ENCODE measurements around the gene ZNF17. TPM values are rescaled to one million over a fixed set of nuclear protein-coding genes. Genes with fewer than 3 reads are reported as not detected.

Gene ZNF17
- total RNA-seq, 1 experiment from 2014 or later, result 7.2 TPM

- Mint-ChIP-seq H3K36me3 (ENCODE audit: insufficient read depth, unreplicated experiment) (peaks cover 23% of the 10 kb centered on the region), H3K4me3 (ENCODE audit: unreplicated experiment) (no peak overlapping the region), H3K9me3 (ENCODE audit: unreplicated experiment) (no peaks in the 10 kb centered on the region), H3K27me3 (ENCODE audit: insufficient read depth, unreplicated experiment) (no peaks in the 10 kb centered on the region), H3K4me1 (ENCODE audit: low read depth, unreplicated experiment) (no peaks in the 10 kb centered on the region), H3K27ac (ENCODE audit: unreplicated experiment) (no peak overlapping the region)
- Histone ChIP-seq H3K36me3 (ENCODE audit: control insufficient read depth, insufficient read depth, low read length) (peaks cover 9% of the 10 kb centered on the region), H3K27me3 (replicated peaks; ENCODE audit: control insufficient read depth, insufficient read depth, low read length) (no peaks in the 10 kb centered on the region), H3K4me3 (ENCODE audit: low read depth, low read length) (no peak overlapping the region), H3K9me3 (no peaks in the 10 kb centered on the region), H3K4me1 (no peaks in the 10 kb centered on the region)
- TF ChIP-seq CTCF (IDR thresholded peaks at IDR 0.05; ENCODE audit: insufficient read depth in 1 of 2, low read depth in 1 of 2, low read length in 1 of 2, severe bottlenecking in 1 of 2, unreplicated experiment in 1 of 2), result no peak
- intact Hi-C loops (cut with micrococcal nuclease; ENCODE audit: unreplicated experiment), result no loop called here
- POLR2A ChIA-PET, result no interaction called here
- no TSS peak for BruUV-seq (replicated peaks)
- no peak for DNase-seq
- CTCF ChIA-PET, result no interaction called here
Observed at GRCh38 chr19:57419439-57419838, 8.5 kb downstream of the ZNF17 start.

- intact Hi-C loops (cut with micrococcal nuclease; ENCODE audit: unreplicated experiment), result no loop called here
- Mint-ChIP-seq H3K36me3 (ENCODE audit: insufficient read depth, unreplicated experiment) (peaks cover 23% of the 10 kb centered on the region), H3K4me1 (ENCODE audit: low read depth, unreplicated experiment) (no peaks in the 10 kb centered on the region), H3K27me3 (ENCODE audit: insufficient read depth, unreplicated experiment) (no peaks in the 10 kb centered on the region), H3K4me3 (ENCODE audit: unreplicated experiment) (no peak overlapping the region), H3K27ac (ENCODE audit: unreplicated experiment) (no peak overlapping the region), H3K9me3 (ENCODE audit: unreplicated experiment) (no peaks in the 10 kb centered on the region)
- DNase-seq, result no peak
- H3K27me3 ChIP-seq (replicated peaks; ENCODE audit: control insufficient read depth, insufficient read depth, low read length), result no peaks in the 10 kb centered on the region
- ChIA-PET POLR2A (no interaction called here), CTCF (no interaction called here)
- no peaks in the 10 kb centered on the region for H3K9me3 ChIP-seq
- TF ChIP-seq CTCF (IDR thresholded peaks at IDR 0.05; ENCODE audit: insufficient read depth in 1 of 2, low read depth in 1 of 2, low read length in 1 of 2, severe bottlenecking in 1 of 2, unreplicated experiment in 1 of 2), result no peak
- H3K36me3 ChIP-seq (ENCODE audit: control insufficient read depth, insufficient read depth, low read length), result peaks cover 9% of the 10 kb centered on the region
- no peaks in the 10 kb centered on the region for H3K4me1 ChIP-seq
- TSS peak; percentile 6 for BruUV-seq (replicated peaks)
- H3K4me3 ChIP-seq (ENCODE audit: low read depth, low read length), result no peak overlapping the region
Observed at GRCh38 chr19:57421037-57421436, 10.1 kb downstream of the ZNF17 start.

- H3K9me3 Mint-ChIP-seq (ENCODE audit: unreplicated experiment), result no peaks in the 10 kb centered on the region
- TF ChIP-seq CTCF (IDR thresholded peaks at IDR 0.05; ENCODE audit: insufficient read depth in 1 of 2, low read depth in 1 of 2, low read length in 1 of 2, severe bottlenecking in 1 of 2, unreplicated experiment in 1 of 2), result no peak
- H3K4me1 Mint-ChIP-seq (ENCODE audit: low read depth, unreplicated experiment), result peaks cover 19% of the 10 kb centered on the region
- H3K27me3 ChIP-seq (replicated peaks; ENCODE audit: control insufficient read depth, insufficient read depth, low read length), result no peaks in the 10 kb centered on the region
- peak overlapping the region; percentile 92 for H3K4me3 Mint-ChIP-seq (ENCODE audit: unreplicated experiment)
- H3K4me1 ChIP-seq, result peaks cover 9% of the 10 kb centered on the region; the same call in 1 of the 2 replicates
- intact Hi-C loops (cut with micrococcal nuclease; ENCODE audit: unreplicated experiment), result loop anchor here (1.0 to 5.0 kb wide), 6 partner anchors 23 to 199 kb away; partner anchors contain the start of genes TRAPPC2B, ZNF17, ZNF211 and ZNF419
- peaks cover 23% of the 10 kb centered on the region for H3K36me3 Mint-ChIP-seq (ENCODE audit: insufficient read depth, unreplicated experiment)
- 0 out of 2 replicates have a peak, but pooled peaks cover 1% of the 10 kb centered on the region for H3K36me3 ChIP-seq (ENCODE audit: control insufficient read depth, insufficient read depth, low read length)
- ChIA-PET POLR2A (interaction anchor here (0.6 kb wide), 2 partner anchors 158 to 248 kb away, joined by 3 to 11 read pairs; no protein-coding TSS in a partner anchor), CTCF (no interaction called here)
- peak overlapping the region; percentile 71 for H3K4me3 ChIP-seq (ENCODE audit: low read depth, low read length)
- peak overlapping the region; percentile 91 for H3K27ac Mint-ChIP-seq (ENCODE audit: unreplicated experiment)
- no peaks in the 10 kb centered on the region for H3K27me3 Mint-ChIP-seq (ENCODE audit: insufficient read depth, unreplicated experiment)
- TSS peak; percentile 86 for BruUV-seq (replicated peaks)
- DNase-seq, result no peak
- no peaks in the 10 kb centered on the region for H3K9me3 ChIP-seq
Observed at GRCh38 chr19:57434386-57435061, 23.6 kb downstream of the ZNF17 start.

Data from Caco-2 (cell line).